GM12801 (cell line): ENCODE results near the gene KRTAP4-16.

ENCODE experiments used
- TF ChIP-seq, protein P1 (sequence below): IDR thresholded peaks from one replicate; pipeline ENCODE4 v1.5.1; 2011; ENCODE audit warnings: control low read depth; ENCODE audit not compliant: insufficient read length; ENCODE audit errors: extremely low read depth

The KRTAP4-16 gene

DNA sequence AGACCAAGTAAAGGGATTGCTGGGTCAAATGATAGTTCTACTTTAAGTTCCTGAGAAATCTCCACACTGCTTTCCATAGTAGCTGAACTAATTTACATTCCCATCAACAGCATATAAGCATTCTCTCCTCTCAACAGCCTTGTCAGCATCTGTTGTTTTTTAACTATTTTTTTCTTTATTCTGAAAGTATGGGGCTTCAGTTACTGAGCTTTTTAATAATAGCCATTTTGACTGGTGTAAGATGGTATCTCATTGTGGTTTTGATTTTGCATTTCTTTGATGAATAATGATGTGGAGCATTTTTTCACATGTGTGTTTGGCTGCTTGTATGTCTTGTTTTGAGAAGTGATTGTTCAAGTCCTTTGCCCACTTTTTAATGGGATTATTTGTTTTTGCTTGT, 49.4 kb downstream of the KRTAP4-16 start:
- TF ChIP-seq, protein P1, sequence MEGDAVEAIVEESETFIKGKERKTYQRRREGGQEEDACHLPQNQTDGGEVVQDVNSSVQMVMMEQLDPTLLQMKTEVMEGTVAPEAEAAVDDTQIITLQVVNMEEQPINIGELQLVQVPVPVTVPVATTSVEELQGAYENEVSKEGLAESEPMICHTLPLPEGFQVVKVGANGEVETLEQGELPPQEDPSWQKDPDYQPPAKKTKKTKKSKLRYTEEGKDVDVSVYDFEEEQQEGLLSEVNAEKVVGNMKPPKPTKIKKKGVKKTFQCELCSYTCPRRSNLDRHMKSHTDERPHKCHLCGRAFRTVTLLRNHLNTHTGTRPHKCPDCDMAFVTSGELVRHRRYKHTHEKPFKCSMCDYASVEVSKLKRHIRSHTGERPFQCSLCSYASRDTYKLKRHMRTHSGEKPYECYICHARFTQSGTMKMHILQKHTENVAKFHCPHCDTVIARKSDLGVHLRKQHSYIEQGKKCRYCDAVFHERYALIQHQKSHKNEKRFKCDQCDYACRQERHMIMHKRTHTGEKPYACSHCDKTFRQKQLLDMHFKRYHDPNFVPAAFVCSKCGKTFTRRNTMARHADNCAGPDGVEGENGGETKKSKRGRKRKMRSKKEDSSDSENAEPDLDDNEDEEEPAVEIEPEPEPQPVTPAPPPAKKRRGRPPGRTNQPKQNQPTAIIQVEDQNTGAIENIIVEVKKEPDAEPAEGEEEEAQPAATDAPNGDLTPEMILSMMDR: no peak
